Aorta (tissue), 5 donors: ENCODE data around the gene SLC29A2. TPM values are rescaled to one million over a fixed set of nuclear protein-coding genes. Genes with fewer than 3 reads are reported as not detected.
"Not testable (repeated sequence)": the region's sequence is repeated elsewhere in the genome, so short reads cannot be mapped to it uniquely, and the experiment has no call there.

Experiments used
- ATAC-seq: fragments of 200-7000 bp; cut with Tn5 transposase; one replicate; pipeline ENCODE4 v1.9.1; 2022; ENCODE audit warnings: moderate library complexity; ENCODE audit not compliant: low FRiP score
- DNase-seq, 2 donors: peaks; one replicate each; pipeline ENCODE4 v3.0.0-alpha.2; 2020
- H3K27ac ChIP-seq, 2 donors: one replicate each; pipeline ENCODE4 v1.5.1; 2013; ENCODE audit warnings: low read length in 2 of 2, mild to moderate bottlenecking in 2 of 2, moderate library complexity in 2 of 2, control low read depth in 1 of 2, inconsistent platforms in 1 of 2, low read depth in 1 of 2
- H3K27me3 ChIP-seq, 2 donors: one replicate each; pipeline ENCODE4 v1.6.1; 2013; ENCODE audit warnings: control low read depth in 1 of 2, low read length in 1 of 2, mild to moderate bottlenecking in 1 of 2, moderate library complexity in 1 of 2; ENCODE audit not compliant: insufficient read depth in 2 of 2, control insufficient read depth in 1 of 2
- H3K36me3 ChIP-seq, 2 donors: one replicate each; pipeline ENCODE4 v1.6.1; 2013; ENCODE audit warnings: control low read depth in 1 of 2, low read length in 1 of 2, mild to moderate bottlenecking in 1 of 2; ENCODE audit not compliant: insufficient read depth in 2 of 2, control insufficient read depth in 1 of 2
- H3K4me1 ChIP-seq, 2 donors: one replicate each; pipeline ENCODE4 v1.6.1; 2013; ENCODE audit warnings: low read length in 2 of 2, control low read depth in 1 of 2, mild to moderate bottlenecking in 1 of 2, moderate library complexity in 1 of 2; ENCODE audit not compliant: insufficient read depth in 2 of 2, control insufficient read depth in 1 of 2
- H3K4me3 ChIP-seq, 2 donors: one replicate each; pipeline ENCODE4 v1.5.1; 2013; ENCODE audit warnings: low read length in 2 of 2, control low read depth in 1 of 2, mild to moderate bottlenecking in 1 of 2
- H3K9me3 ChIP-seq: one replicate; pipeline ENCODE4 v1.6.1; 2013; ENCODE audit warnings: mild to moderate bottlenecking, low read length; ENCODE audit not compliant: control insufficient read depth
- WGBS, 2 donors: extraction: QIAGEN DNeasy Blood & Tissue Kit; methylation state at CpG; one replicate each; pipeline ENCODE4 v1.1.7; 2013; 5-methylcytosine and 5-hydroxymethylcytosine counted together
- intact Hi-C, 2 donors: fragments of 100-400 bp; cut with DNase I; formaldehyde crosslinking; loops; one replicate each; pipeline versions ENCODE4 v1.14.2 to v1.15.0; 2022
- polyA plus RNA-seq, 2 donors: library from polyadenylated mRNA; stranded (reverse); fragments of 200-250 nt; gene quantifications; one replicate each; pipeline ENCODE4 v1.2.3, GENCODE V29; 2013
- total RNA-seq, 2 donors: library from RNA; stranded (reverse); fragmentation: NEBNext Ultra II Directional; extraction: Animal tissue kit (Norgen Biotek cat#: 25700); gene quantifications; one replicate each; pipeline ENCODE4 v1.2.1, GENCODE V29; 2021
- donor health status: healthy with polysubstance abuse.
- donor health status: Bipolar disorder and iron deficiency.
- donor health status: DM: no; HTN: no; CAD: no.
- donor health status: DM: no; HTN: no; CAD: no.
- donor health status: DM: yes; HTN: yes; CAD: no.

The SLC29A2 gene
- total and polyA plus RNA-seq, 4 donors, result 0.38 to 3.9 (median 2.6) TPM

DNA sequence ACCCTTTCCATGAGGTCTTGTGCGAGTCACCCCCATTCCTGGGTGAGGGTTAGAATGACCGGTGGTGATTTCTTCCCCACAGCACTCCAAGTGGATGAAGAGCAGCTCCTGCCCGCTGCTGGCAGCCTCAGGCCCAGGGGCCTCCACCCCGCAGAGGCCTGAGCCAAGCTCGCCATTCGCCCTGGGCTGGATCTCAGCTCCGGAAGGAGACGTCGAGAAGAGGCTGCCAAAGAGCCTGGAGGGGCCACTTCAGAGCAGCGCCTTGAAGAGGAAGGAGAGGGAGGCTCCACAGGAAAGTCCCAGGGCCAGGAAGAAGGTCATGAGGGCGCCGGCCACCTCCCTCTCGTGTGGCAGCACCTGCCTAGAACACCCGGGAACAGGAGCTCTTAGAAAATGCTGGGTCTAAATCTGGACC lies 8.4 kb downstream of the SLC29A2 start:
- H3K4me3 ChIP-seq, result no peak overlapping the region
- intact Hi-C loops, result no loop called here
- ATAC-seq, result no peak
- 89 to 90% methylated on average over 14 of the region's 14 CpGs for WGBS, 2 donors
- H3K27ac ChIP-seq, result no peak overlapping the region
- no peaks in the 10 kb centered on the region for H3K36me3 ChIP-seq
- H3K27me3 ChIP-seq, result no peaks in the 10 kb centered on the region
- no peaks in the 10 kb centered on the region for H3K4me1 ChIP-seq
- no peaks in the 10 kb centered on the region for H3K9me3 ChIP-seq
- DNase-seq, result peak in 1 of 2 donors; percentile 61

DNA sequence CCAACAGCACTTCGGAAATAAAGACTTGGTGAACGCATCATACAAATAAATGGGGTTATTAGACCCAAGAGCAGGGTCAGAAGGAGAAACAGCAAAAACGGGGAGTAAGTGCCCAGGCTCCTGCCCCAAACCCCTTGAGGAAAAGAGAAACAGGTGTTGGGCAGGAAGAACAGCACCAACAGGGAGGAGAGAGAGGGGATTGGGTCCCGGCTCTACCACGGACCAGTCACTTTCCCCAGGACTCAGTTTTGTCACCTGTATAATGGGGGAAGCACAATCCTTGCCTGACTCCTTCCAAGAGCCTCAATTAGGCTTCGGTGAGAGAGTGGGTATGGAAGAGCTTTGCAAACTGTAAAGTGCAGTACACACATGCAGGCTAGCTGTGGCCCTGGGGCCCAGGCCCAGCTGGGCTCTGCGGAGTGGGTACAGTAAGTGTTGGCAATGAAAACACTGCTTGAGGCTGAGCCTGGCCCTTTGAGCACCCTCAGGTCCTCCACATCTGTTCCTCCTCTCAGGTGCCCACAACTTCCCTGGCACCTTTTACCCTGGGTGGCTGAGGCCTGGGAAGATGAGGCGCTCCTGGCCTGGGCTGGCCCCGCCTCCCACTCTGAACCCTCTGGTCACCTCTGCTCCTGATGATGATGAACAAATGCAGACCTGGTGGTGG lies 8.9 kb downstream of the SLC29A2 start:
- intact Hi-C loops, result no loop called here
- Histone ChIP-seq H3K4me1 (no peaks in the 10 kb centered on the region), H3K27me3 (no peaks in the 10 kb centered on the region), H3K36me3 (no peaks in the 10 kb centered on the region), H3K4me3 (no peak overlapping the region), H3K27ac (no peak overlapping the region), H3K9me3 (no peaks in the 10 kb centered on the region)
- 85 to 87% methylated on average over 9 of the region's 9 CpGs for WGBS, 2 donors
- ATAC-seq, result no peak
- peak in 1 of 2 donors; percentile 57 for DNase-seq

DNA sequence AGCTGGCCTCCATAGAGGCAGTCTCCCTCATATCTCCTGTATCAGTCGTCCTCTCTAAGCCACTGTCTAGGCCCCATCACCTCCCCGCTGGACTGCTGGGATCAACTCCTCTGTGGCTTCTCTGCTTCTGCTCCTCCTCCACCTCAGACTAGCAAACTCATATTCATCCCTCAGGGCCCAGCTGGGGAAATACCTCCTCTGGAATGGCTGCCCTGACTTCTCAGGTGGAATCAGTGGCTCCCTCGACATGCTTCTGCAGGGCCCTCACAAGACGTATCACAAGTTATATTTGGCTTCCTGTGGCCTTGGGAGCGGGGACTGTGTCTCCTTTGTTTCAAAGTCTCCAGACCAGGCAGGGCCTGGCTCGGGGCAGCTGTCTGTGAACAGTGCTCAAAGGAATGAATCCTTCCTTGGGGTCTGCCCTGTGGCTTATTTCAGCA lies 10.0 kb downstream of the SLC29A2 start:
- Histone ChIP-seq H3K27ac (no peak overlapping the region), H3K4me1 (no peaks in the 10 kb centered on the region), H3K27me3 (no peaks in the 10 kb centered on the region), H3K9me3 (no peaks in the 10 kb centered on the region), H3K4me3 (no peak overlapping the region), H3K36me3 (no peaks in the 10 kb centered on the region)
- WGBS, 2 donors, result 86% methylated on average over 6 of the region's 6 CpGs
- intact Hi-C loops, result no loop called here
- DNase-seq, result peak; percentile 18 to 48
- ATAC-seq, result no peak

DNA sequence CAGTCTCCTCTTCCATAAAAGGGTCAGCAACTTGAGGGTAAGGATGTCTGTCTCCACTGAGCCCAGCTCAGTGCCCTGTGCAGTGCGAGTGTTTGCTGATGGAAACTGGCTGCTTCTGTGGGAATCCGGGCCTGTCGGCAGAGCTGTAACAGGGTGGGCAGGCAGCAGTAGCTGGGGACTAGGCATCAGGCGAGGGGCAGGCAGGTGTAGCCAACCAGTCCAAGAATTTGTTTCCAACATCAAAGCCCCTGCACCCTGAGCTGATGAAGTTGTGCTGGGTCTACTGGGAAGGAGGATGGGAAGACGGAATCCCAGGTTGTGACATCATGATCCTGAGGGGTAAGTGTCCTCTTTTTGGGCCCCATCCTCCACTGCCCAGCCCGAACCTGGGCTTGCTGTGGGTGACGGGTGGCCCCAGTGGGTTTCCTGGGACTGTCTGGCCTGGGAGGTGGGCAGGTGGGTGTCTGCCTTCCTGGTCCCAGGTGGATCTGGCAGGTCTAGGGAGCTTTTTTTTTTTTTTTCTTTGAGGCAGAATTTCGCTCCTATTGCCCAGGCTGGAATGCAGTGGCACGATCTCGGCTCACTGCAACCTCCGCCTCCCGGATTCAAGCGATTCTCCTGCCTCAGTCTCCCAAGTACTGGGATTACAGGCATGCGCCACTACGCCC lies 11.0 kb downstream of the SLC29A2 start:
- intact Hi-C loops, result no loop called here
- no peaks in the 10 kb centered on the region for H3K4me1 ChIP-seq
- 95% methylated on average over 15 of the region's 15 CpGs for WGBS, 2 donors
- no peaks in the 10 kb centered on the region for H3K27me3 ChIP-seq
- ATAC-seq (no peak), DNase-seq (peak; percentile 9 to 65)
- H3K36me3 ChIP-seq, result no peaks in the 10 kb centered on the region
- H3K9me3 ChIP-seq, result no peaks in the 10 kb centered on the region
- H3K27ac ChIP-seq, result no peak overlapping the region
- no peak overlapping the region for H3K4me3 ChIP-seq

DNA sequence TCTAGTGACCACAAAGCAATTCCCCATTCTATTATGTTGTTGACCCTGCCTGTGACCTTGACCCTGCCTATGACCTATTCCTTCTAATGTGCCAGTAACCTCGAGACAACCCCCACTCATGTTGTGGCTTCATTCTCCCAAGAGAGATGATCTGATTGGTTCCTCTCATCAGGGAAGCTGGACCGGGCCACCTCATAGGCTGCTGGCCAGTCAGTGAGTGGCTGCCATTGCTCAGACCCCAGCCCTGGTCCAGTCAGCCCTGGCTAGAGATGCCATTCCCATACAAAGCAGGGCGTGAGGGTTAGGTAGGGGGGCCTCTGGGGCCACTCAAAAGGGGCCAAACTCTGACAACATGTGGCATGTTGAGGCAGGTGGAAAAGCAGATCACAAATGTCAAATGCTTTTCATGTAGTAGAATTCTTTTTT lies 11.9 kb downstream of the SLC29A2 start:
- Histone ChIP-seq H3K4me1 (no peaks in the 10 kb centered on the region), H3K4me3 (no peak overlapping the region), H3K36me3 (no peaks in the 10 kb centered on the region), H3K9me3 (no peaks in the 10 kb centered on the region), H3K27ac (no peak overlapping the region), H3K27me3 (no peaks in the 10 kb centered on the region)
- ATAC-seq (no peak), DNase-seq (peak in 1 of 2 donors; percentile 12)
- 61 to 68% methylated on average over 3 of the region's 3 CpGs for WGBS, 2 donors
- intact Hi-C loops, result no loop called here

DNA sequence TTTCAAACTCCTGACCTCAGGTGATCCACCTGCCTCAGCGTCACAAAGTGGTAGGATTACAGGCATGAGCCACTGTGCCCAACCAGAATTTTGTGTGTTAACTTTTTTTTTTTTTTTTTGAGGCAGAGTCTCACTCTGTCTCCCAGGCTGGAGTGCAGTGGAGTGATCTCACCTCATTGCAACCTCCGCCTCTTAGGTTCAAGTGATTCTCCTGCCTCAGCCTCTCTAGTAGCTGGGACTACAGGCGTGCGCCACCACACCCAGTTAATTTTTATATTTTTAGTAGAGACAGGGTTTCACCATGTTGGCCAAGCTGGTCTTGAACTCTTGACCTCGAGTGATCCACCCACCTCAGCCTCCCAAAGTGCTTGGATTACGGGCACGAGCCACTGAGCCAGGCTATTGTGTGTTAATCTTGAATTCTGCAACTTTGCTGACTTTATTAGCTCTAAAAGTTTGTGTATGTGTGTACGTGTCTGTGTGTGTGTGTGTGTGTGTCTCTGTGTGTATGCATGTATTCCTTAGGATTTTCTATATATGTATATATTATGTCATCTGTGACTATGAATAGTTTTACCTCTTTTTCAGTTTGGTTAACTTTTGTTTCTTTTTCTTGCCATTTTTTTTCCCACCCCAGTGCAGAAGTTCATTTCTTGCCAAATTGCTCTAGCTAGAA lies 20.9 kb downstream of the SLC29A2 start:
- H3K4me1 ChIP-seq, ATAC-seq, H3K9me3 ChIP-seq, H3K27ac ChIP-seq, H3K4me3 ChIP-seq, H3K36me3 ChIP-seq, H3K27me3 ChIP-seq, intact Hi-C loops: not testable (repeated sequence)
- WGBS, 2 donors, result 77 to 79% methylated on average over 8 of the region's 8 CpGs
- DNase-seq, result peak in 1 of 2 donors; percentile 36

DNA sequence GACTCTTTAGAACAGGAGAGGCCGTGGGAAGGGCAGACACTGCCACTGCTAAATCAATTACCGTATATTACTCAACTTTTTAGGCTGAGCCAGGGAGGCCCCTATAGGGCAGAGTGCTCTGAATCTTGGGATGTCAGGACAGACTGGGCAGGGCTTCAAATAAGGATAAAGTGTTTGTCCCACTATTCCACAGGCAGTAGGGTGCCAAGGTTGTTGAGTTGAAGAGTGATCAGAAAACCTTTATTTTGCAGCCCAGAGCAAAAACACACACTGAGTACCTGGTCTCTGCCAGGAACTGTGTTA lies 22.5 kb downstream of the SLC29A2 start:
- Histone ChIP-seq H3K36me3 (no peaks in the 10 kb centered on the region), H3K4me3 (no peak overlapping the region), H3K4me1 (no peaks in the 10 kb centered on the region), H3K27me3 (no peaks in the 10 kb centered on the region), H3K9me3 (no peaks in the 10 kb centered on the region), H3K27ac (no peak overlapping the region)
- intact Hi-C loops, result no loop called here
- DNase-seq, result no peak
- no peak for ATAC-seq
- WGBS, 2 donors, result 65 to 73% methylated on average over 2 of the region's 2 CpGs

DNA sequence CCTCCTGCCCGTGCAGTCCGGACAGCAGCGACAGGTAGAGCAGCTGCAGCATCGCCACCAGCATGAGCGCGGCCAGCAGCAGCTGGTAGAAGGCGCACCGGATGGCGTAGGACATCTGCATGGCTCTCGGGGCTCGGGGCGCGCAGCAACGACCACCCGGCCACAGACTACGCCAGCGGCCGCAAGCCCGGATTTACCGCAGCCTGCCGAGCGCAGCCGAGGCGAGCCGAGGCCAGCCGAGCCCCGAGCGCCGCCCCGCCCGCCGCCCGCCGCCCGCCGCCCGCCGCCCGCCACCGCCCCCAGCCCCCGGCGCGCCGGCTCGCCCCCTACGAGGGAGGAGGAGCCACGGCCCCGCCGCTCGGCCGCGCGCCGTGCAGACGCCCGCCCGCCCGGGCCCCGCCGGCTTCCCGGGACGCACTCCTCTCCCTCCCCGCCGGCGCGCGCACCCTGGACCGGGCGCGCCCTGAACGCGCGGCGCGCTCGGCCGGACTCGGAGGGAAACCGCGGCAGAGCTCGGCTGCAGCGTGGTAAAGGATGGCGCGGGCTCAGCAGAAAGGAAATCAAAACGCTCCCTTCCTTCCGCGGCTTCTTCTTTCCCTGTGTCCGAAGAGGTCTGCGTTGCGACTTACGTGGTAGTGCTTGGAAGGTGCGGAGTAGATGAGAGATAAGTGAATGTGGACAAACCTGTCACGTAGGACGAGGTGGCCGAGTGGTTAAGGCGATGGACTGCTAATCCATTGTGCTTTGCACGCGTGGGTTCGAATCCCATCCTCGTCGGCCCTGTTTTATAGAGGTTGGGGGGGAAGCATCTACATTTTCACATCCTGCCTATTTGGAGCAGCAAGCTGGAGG lies 23.9 kb downstream of the SLC29A2 start, which contains the start of gene B4GAT1:
B4GAT1 (minus strand) TSS at position 205 of the 852 bp plus-strand sequence; CDS start at position 121, 84 bp downstream.
- intact Hi-C loops, result no loop called here
- Histone ChIP-seq H3K36me3 (no peaks in the 10 kb centered on the region), H3K4me1 (no peaks in the 10 kb centered on the region), H3K9me3 (no peaks in the 10 kb centered on the region), H3K27ac (peak within 1 kb of the TSS in 1 of 2 donors; percentile 85), H3K4me3 (peak within 1 kb of the TSS; percentile 92 to 97), H3K27me3 (no peaks in the 10 kb centered on the region)
- WGBS, 2 donors, result 0% methylated on average over 48 to 101 of the region's 101 CpGs
- peak; percentile 82 for ATAC-seq
- DNase-seq, result peak; percentile 88 to 93
